Hepatocyte (in vitro differentiated cells): ENCODE results near the gene TUBA1A. TPM values are rescaled to one million over a fixed set of nuclear protein-coding genes. Genes with fewer than 3 reads are reported as not detected.
A peak's percentile ranks its signal among the peaks of the same experiment; 100 is the strongest.
"Not testable (repeated sequence)": the region's sequence is repeated elsewhere in the genome, so short reads cannot be mapped to it uniquely, and the experiment has no call there.

ENCODE experiments used
- DNase-seq: peaks from one replicate; pipeline ENCODE4 v3.0.0-alpha.2; 2016; ENCODE audit warnings: low spot score
- H2AFZ ChIP-seq: fragments of 200-600 bp; sonication (generic); 2 replicates; pipeline ENCODE4 v1.6.0; 2016; ENCODE audit warnings: antibody characterized with exemption, mild to moderate bottlenecking
- H3K27ac ChIP-seq: fragments of 200-600 bp; sonication (generic); 2 replicates; pipeline ENCODE4 v1.5.1; 2016; ENCODE audit warnings: mild to moderate bottlenecking
- H3K27me3 ChIP-seq: fragments of 200-600 bp; sonication (generic); 2 replicates; pipeline ENCODE4 v1.6.1; 2016
- H3K36me3 ChIP-seq: fragments of 200-600 bp; sonication (generic); replicated peaks from 2 replicates; pipeline ENCODE4 v1.5.1; 2016; ENCODE audit warnings: low read depth; ENCODE audit not compliant: insufficient read depth
- H3K4me1 ChIP-seq: fragments of 200-600 bp; sonication (generic); 2 replicates; pipeline ENCODE4 v1.5.1; 2016; ENCODE audit warnings: mild to moderate bottlenecking, moderate library complexity; ENCODE audit not compliant: insufficient read depth
- H3K4me2 ChIP-seq: fragments of 200-600 bp; sonication (generic); 2 replicates; pipeline ENCODE4 v1.6.0; 2016
- H3K4me3 ChIP-seq: fragments of 200-600 bp; sonication (generic); 2 replicates; pipeline ENCODE4 v1.5.1; 2016; ENCODE audit warnings: mild to moderate bottlenecking
- H3K79me2 ChIP-seq: fragments of 200-600 bp; sonication (generic); 2 replicates; pipeline ENCODE4 v1.6.0; 2017; ENCODE audit warnings: mild to moderate bottlenecking
- H3K9me2 ChIP-seq: fragments of 200-600 bp; sonication (generic); replicated peaks from 2 replicates; pipeline ENCODE4 v1.6.0; 2017; ENCODE audit warnings: mild to moderate bottlenecking; ENCODE audit not compliant: insufficient read depth
- H3K9me3 ChIP-seq: fragments of 200-600 bp; sonication (generic); 2 replicates; pipeline ENCODE4 v1.5.1; 2016; ENCODE audit warnings: low read depth, mild to moderate bottlenecking
- H4K20me1 ChIP-seq: fragments of 200-600 bp; sonication (generic); 2 replicates; pipeline ENCODE4 v1.6.0; 2016; ENCODE audit warnings: mild to moderate bottlenecking; ENCODE audit not compliant: insufficient read depth, poor library complexity, severe bottlenecking
- EZH2 ChIP-seq: fragments of 200-600 bp; sonication (generic); IDR thresholded peaks from 2 replicates; pipeline ENCODE4 v1.6.1; 2016; ENCODE audit warnings: antibody characterized with exemption, mild to moderate bottlenecking, borderline replicate concordance
- EZH2phosphoT487 ChIP-seq: fragments of 200-600 bp; sonication (generic); IDR thresholded peaks from one replicate; pipeline ENCODE4 v1.6.1; 2018; ENCODE audit warnings: antibody characterized with exemption, mild to moderate bottlenecking, low read depth, moderate library complexity; ENCODE audit not compliant: unreplicated experiment, severe bottlenecking
- WGBS: methylation state at CpG from one replicate; pipeline ENCODE4 v1.1.6; 2016; ENCODE audit warnings: low lambda C conversion rate; ENCODE audit errors: missing lambda C conversion rate; 5-methylcytosine and 5-hydroxymethylcytosine counted together
- polyA plus RNA-seq: library from polyadenylated mRNA; unstranded; fragments of >200 nt; fragmentation: Nextera tagmentation; extraction: Ambion mirVana; gene quantifications from 2 replicates; pipeline ENCODE4 v1.2.1, GENCODE V29; 2016
- total RNA-seq: library from RNA; depleted of rRNA; stranded (reverse); fragments of >200 nt; gene quantifications from 2 replicates; pipeline ENCODE4 v1.2.3, GENCODE V29; 2014
- TF ChIP-seq, protein P1 (sequence below): fragments of 200-600 bp; sonication (generic); IDR thresholded peaks from 2 replicates; pipeline ENCODE4 v1.5.1; 2016; ENCODE audit warnings: antibody characterized with exemption, mild to moderate bottlenecking; ENCODE audit not compliant: poor library complexity

The TUBA1A gene
- total and polyA plus RNA-seq, 2 experiments from 2014 or later = 338 to 358 TPM

GRCh38 chr12:49195736-49196135 is 6.9 kb upstream of the TUBA1A start:
- TF ChIP-seq EZH2 = no peak
- 85% methylated on average over 3 of the region's 3 CpGs for WGBS
- Histone ChIP-seq H2AFZ (no peak overlapping the region), H3K9me3 (no peaks in the 10 kb centered on the region), H3K4me3 (no peak overlapping the region), H4K20me1 (no peaks in the 10 kb centered on the region), H3K79me2 (no peaks in the 10 kb centered on the region), H3K36me3 (no peaks in the 10 kb centered on the region), H3K27me3 (no peaks in the 10 kb centered on the region), H3K4me1 (peaks cover 4% of the 10 kb centered on the region), H3K9me2 (no peaks in the 10 kb centered on the region), H3K27ac (no peak overlapping the region), H3K4me2 (no peak overlapping the region)
- DNase-seq = no peak

DNA sequence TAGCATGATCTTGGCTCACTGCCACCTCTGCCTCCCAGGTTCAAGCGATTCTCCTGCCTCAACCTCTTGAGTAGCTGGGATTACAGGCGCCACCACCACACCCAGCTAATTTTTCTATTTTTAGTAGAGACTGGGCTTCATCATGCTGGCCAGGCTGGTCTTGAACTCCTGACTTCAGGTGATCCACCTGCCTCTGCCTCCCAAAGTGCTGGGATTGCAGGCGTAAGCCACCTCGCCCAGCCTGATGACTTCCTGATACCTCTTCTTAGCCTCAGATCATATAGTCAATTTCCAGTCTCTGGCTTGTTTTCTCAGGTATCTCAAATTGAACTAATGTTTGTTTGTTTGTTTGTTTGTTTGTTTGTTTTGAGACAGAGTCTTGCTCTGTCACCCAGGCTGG is 4.9 kb upstream of the TUBA1A start:
- H3K27me3 ChIP-seq, H3K4me2 ChIP-seq, H3K79me2 ChIP-seq, H3K36me3 ChIP-seq, DNase-seq, H3K27ac ChIP-seq, H3K9me2 ChIP-seq, H4K20me1 ChIP-seq, H3K9me3 ChIP-seq, H3K4me1 ChIP-seq, H3K4me3 ChIP-seq, H2AFZ ChIP-seq: not testable (repeated sequence)
- 100% methylated on average over 4 of the region's 4 CpGs for WGBS

DNA sequence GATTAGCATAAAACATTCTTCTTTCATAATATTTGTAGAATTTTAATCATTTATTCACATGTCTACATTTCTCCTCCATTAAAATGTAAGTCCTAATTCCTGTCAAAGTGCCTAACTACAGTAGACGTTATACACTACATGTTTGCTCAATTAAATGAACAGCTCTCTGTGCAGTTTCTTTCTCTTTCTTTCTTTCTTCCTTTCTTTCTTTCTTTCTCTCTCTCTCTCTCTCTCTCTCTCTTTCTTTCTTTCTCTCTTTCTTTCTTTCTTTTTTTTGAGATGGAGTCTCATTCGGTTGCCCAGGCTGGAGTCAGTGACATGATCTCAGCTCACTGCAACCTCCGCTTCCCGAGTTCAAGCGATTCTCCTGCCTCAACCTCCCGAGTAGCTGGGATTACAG is 2.6 kb upstream of the TUBA1A start:
- not testable (repeated sequence) for H3K4me2 ChIP-seq, H4K20me1 ChIP-seq, H3K4me3 ChIP-seq, H3K9me3 ChIP-seq, H3K27ac ChIP-seq, H3K36me3 ChIP-seq, H2AFZ ChIP-seq, H3K9me2 ChIP-seq, H3K4me1 ChIP-seq, DNase-seq, H3K27me3 ChIP-seq
- WGBS = 97% methylated on average over 6 of the region's 6 CpGs
- peaks cover 16% of the 10 kb centered on the region for H3K79me2 ChIP-seq

- Histone ChIP-seq H3K9me2 (no peaks in the 10 kb centered on the region), H3K27ac (no peak overlapping the region), H3K27me3 (no peaks in the 10 kb centered on the region), H3K4me1 (no peaks in the 10 kb centered on the region), H3K4me2 (no peak overlapping the region), H3K36me3 (no peaks in the 10 kb centered on the region), H3K9me3 (no peaks in the 10 kb centered on the region), H4K20me1 (peaks cover 12% of the 10 kb centered on the region), H3K4me3 (no peak overlapping the region), H3K79me2 (peaks cover 20% of the 10 kb centered on the region), H2AFZ (no peak overlapping the region)
- 71% methylated on average over 3 of the region's 3 CpGs for WGBS
- TF ChIP-seq EZH2phosphoT487 (no peak), EZH2 (no peak)
- TF ChIP-seq, protein P1, sequence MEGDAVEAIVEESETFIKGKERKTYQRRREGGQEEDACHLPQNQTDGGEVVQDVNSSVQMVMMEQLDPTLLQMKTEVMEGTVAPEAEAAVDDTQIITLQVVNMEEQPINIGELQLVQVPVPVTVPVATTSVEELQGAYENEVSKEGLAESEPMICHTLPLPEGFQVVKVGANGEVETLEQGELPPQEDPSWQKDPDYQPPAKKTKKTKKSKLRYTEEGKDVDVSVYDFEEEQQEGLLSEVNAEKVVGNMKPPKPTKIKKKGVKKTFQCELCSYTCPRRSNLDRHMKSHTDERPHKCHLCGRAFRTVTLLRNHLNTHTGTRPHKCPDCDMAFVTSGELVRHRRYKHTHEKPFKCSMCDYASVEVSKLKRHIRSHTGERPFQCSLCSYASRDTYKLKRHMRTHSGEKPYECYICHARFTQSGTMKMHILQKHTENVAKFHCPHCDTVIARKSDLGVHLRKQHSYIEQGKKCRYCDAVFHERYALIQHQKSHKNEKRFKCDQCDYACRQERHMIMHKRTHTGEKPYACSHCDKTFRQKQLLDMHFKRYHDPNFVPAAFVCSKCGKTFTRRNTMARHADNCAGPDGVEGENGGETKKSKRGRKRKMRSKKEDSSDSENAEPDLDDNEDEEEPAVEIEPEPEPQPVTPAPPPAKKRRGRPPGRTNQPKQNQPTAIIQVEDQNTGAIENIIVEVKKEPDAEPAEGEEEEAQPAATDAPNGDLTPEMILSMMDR = no peak
- DNase-seq = no peak
These were observed 2.1 kb upstream of the TUBA1A start for GRCh38 chr12:49190974-49191373.

- Histone ChIP-seq H3K27me3 (no peaks in the 10 kb centered on the region), H3K9me3 (no peaks in the 10 kb centered on the region), H2AFZ (peak overlapping the region; percentile 33)
These were observed 1.1 kb upstream of the TUBA1A start for GRCh38 chr12:49189731-49190716.

More at GRCh38 chr12:49189731-49190716, 1.1 kb upstream of the TUBA1A start:
- WGBS = 93% methylated on average over 12 of the region's 12 CpGs
- Histone ChIP-seq H3K4me3 (no peak overlapping the region), H3K9me2 (no peaks in the 10 kb centered on the region), H3K27ac (peak overlapping the region; percentile 76), H3K36me3 (no peaks in the 10 kb centered on the region), H3K4me2 (peak overlapping the region; percentile 75), H3K79me2 (peaks cover 22% of the 10 kb centered on the region), H3K4me1 (no peaks in the 10 kb centered on the region), H4K20me1 (peaks cover 13% of the 10 kb centered on the region)
- DNase-seq = no peak
- TF ChIP-seq, protein P1 = no peak
- no peak for TF ChIP-seq EZH2phosphoT487
